GM19467 (cell line): Measurements from ENCODE around the gene PPIL1.

Experiments used
- ATAC-seq: cut with Tn5 transposase; IDR thresholded peaks from one replicate; pipeline ENCODE4 v1.9.1; 2021; ENCODE audit warnings: mild to moderate bottlenecking, moderate library complexity; ENCODE audit not compliant: unreplicated experiment

PPIL1 gene

GRCh38 chr6:36837022-36837339 is 37.6 kb downstream of the PPIL1 start:
- no peak for ATAC-seq

GRCh38 chr6:36836111-36837021 is 38.2 kb downstream of the PPIL1 start:
- no peak for ATAC-seq

- no peak for ATAC-seq
These were observed 39.8 kb downstream of the PPIL1 start for GRCh38 chr6:36834576-36835341.

GRCh38 chr6:36833182-36833789 is 41.3 kb downstream of the PPIL1 start:
- ATAC-seq: no peak

- no peak for ATAC-seq
These were observed 42.3 kb downstream of the PPIL1 start for GRCh38 chr6:36832313-36832712.

GRCh38 chr6:36830577-36830976 is 44.0 kb downstream of the PPIL1 start:
- ATAC-seq: no peak

- no peak for ATAC-seq
These were observed 44.6 kb downstream of the PPIL1 start for GRCh38 chr6:36829919-36830544.

- no peak for ATAC-seq
These were observed 47.1 kb downstream of the PPIL1 start for GRCh38 chr6:36827261-36828079.

GRCh38 chr6:36826520-36827227 is 47.9 kb downstream of the PPIL1 start:
- no peak for ATAC-seq

GRCh38 chr6:36825994-36826393 is 48.6 kb downstream of the PPIL1 start:
- no peak for ATAC-seq

- no peak for ATAC-seq
These were observed 49.2 kb downstream of the PPIL1 start for GRCh38 chr6:36825452-36825851.

- no peak for ATAC-seq
These were observed 50.4 kb downstream of the PPIL1 start for GRCh38 chr6:36824253-36824652.

GRCh38 chr6:36823421-36824096 is 51.0 kb downstream of the PPIL1 start:
- ATAC-seq: no peak

- ATAC-seq: no peak
These were observed 51.9 kb downstream of the PPIL1 start for GRCh38 chr6:36822506-36823269.

- ATAC-seq: no peak
These were observed 52.8 kb downstream of the PPIL1 start for GRCh38 chr6:36821581-36822335.

GRCh38 chr6:36820700-36821580 is 53.7 kb downstream of the PPIL1 start:
- ATAC-seq: no peak

- no peak for ATAC-seq
These were observed 55.8 kb downstream of the PPIL1 start for GRCh38 chr6:36818756-36819155.
